Thyroid gland (tissue), 4 donors: Measurements from ENCODE around the gene CYTH1. TPM values are rescaled to one million over a fixed set of nuclear protein-coding genes. Genes with fewer than 3 reads are reported as not detected.
A peak's percentile ranks its signal among the peaks of the same experiment; 100 is the strongest.

Source experiments
- DNase-seq, 2 donors: peaks; one replicate each; pipeline ENCODE4 v3.0.0-alpha.2; 2019
- H3K27ac ChIP-seq, 3 donors: fragments of 200-600 bp; sonication (generic); 1 replicate in 2 of 3; 2 replicates in 1 of 3; pipeline ENCODE4 v1.5.1; 2016 to 2019; ENCODE audit warnings: mild to moderate bottlenecking in 1 of 3, moderate library complexity in 1 of 3
- H3K27me3 ChIP-seq: fragments of 200-600 bp; sonication (generic); one replicate; pipeline ENCODE4 v1.5.1; 2019
- H3K36me3 ChIP-seq, 2 donors: fragments of 200-600 bp; sonication (generic); one replicate each; pipeline ENCODE4 v1.5.1; 2016 to 2019
- H3K4me1 ChIP-seq, 2 donors: fragments of 200-600 bp; sonication (generic); one replicate each; pipeline ENCODE4 v1.5.1; 2017 to 2019
- H3K4me3 ChIP-seq, 3 donors: fragments of 200-600 bp; sonication (generic); replicated peaks in 1 of 3; 1 replicate in 2 of 3; 2 replicates in 1 of 3; pipeline ENCODE4 v1.5.1; 2016; ENCODE audit warnings: mild to moderate bottlenecking in 1 of 3
- H3K9me3 ChIP-seq: fragments of 200-600 bp; sonication (generic); one replicate; pipeline ENCODE4 v1.5.1; 2017
- CTCF ChIP-seq, 6 experiments: fragments of 200-600 bp in 3 of 6; fragments of 450-650 bp in 3 of 6; sonication (generic) in 3 of 6; IDR thresholded peaks; one replicate each; pipeline ENCODE4 v1.5.1; 2016 to 2019; ENCODE audit warnings: antibody characterized with exemption in 6 of 6, mild to moderate bottlenecking in 2 of 6, inconsistent platforms in 1 of 6, moderate library complexity in 1 of 6
- POLR2A ChIP-seq, 2 donors: fragments of 450-650 bp; IDR thresholded peaks; one replicate each; pipeline ENCODE4 v1.6.1; 2017; ENCODE audit warnings: antibody characterized with exemption in 2 of 2, mild to moderate bottlenecking in 2 of 2, moderate library complexity in 1 of 2
- WGBS, 2 donors: methylation state at CpG; one replicate each; pipeline ENCODE4 v1.1.5; 2017; 5-methylcytosine and 5-hydroxymethylcytosine counted together
- intact Hi-C: fragments of 100-400 bp; cut with DNase I; formaldehyde crosslinking; loops from one replicate; pipeline ENCODE4 v1.15.1; 2023
- total RNA-seq, 4 donors: library from RNA; depleted of rRNA; stranded (reverse); fragments of >200 nt; gene quantifications; one replicate each; pipeline ENCODE4 v1.2.3, GENCODE V29; 2016

Gene CYTH1
- total RNA-seq, 4 donors from 2014 or later, result 69.0 to 94.5 (median 75.7) TPM

- H3K27ac ChIP-seq, result peak overlapping the region in 2 of 3 donors; percentile 18 to 51
- 82 to 90% methylated on average over 22 to 24 of the region's 24 CpGs for WGBS, 2 donors
- no peak for DNase-seq
Measured at GRCh38 chr17:78664476-78665386, 117.3 kb downstream of the CYTH1 start.

GRCh38 chr17:78661093-78661770 is 120.8 kb downstream of the CYTH1 start:
- no peaks in the 10 kb centered on the region for H3K27me3 ChIP-seq
- H3K36me3 ChIP-seq, result no peaks in the 10 kb centered on the region
- TF ChIP-seq CTCF (IDR thresholded peaks at IDR 0.05) (no peak), POLR2A (IDR thresholded peaks at IDR 0.05) (no peak)
- peak overlapping the region; percentile 89 to 95 (median 93) for H3K27ac ChIP-seq
- peak; percentile 77 to 85 for DNase-seq
- H3K9me3 ChIP-seq, result no peaks in the 10 kb centered on the region
- peaks cover 36 to 42% of the 10 kb centered on the region in 2 donors for H3K4me1 ChIP-seq
- intact Hi-C loops, result no loop called here
- H3K4me3 ChIP-seq, result no peak overlapping the region
- 45 to 53% methylated on average over 17 of the region's 17 CpGs for WGBS, 2 donors

More at GRCh38 chr17:78664476-78665386, 117.3 kb downstream of the CYTH1 start:
- Histone ChIP-seq H3K4me3 (no peak overlapping the region), H3K36me3 (no peaks in the 10 kb centered on the region), H3K4me1 (peaks cover 31 to 37% of the 10 kb centered on the region in 2 donors), H3K27me3 (no peaks in the 10 kb centered on the region), H3K9me3 (no peaks in the 10 kb centered on the region)
- TF ChIP-seq CTCF (IDR thresholded peaks at IDR 0.05) (no peak), POLR2A (IDR thresholded peaks at IDR 0.05) (no peak)
- intact Hi-C loops, result no loop called here

GRCh38 chr17:78659546-78659945 is 122.5 kb downstream of the CYTH1 start:
- no peaks in the 10 kb centered on the region for H3K9me3 ChIP-seq
- 95 to 96% methylated on average over 12 of the region's 12 CpGs for WGBS, 2 donors

GRCh38 chr17:78658281-78658785 is 123.7 kb downstream of the CYTH1 start:
- WGBS, 2 donors, result 22 to 47% methylated on average over 17 to 18 of the region's 18 CpGs
- Histone ChIP-seq H3K36me3 (no peaks in the 10 kb centered on the region), H3K4me3 (no peak overlapping the region), H3K27ac (peak overlapping the region; percentile 51 to 95 (median 92)), H3K9me3 (no peaks in the 10 kb centered on the region), H3K27me3 (no peaks in the 10 kb centered on the region), H3K4me1 (peaks cover 24 to 32% of the 10 kb centered on the region in 2 donors)
- TF ChIP-seq CTCF (IDR thresholded peaks at IDR 0.05) (no peak), POLR2A (IDR thresholded peaks at IDR 0.05) (peak in 1 of 2 donors; percentile 40)
- intact Hi-C loops, result no loop called here
- peak; percentile 81 to 87 for DNase-seq

More at GRCh38 chr17:78659546-78659945, 122.5 kb downstream of the CYTH1 start:
- H3K27ac ChIP-seq, result peak overlapping the region in 2 of 3 donors; percentile 92 to 95
- no peak for DNase-seq
- TF ChIP-seq POLR2A (IDR thresholded peaks at IDR 0.05), result no peak
- TF ChIP-seq CTCF (IDR thresholded peaks at IDR 0.05), result no peak
- intact Hi-C loops, result no loop called here
- no peaks in the 10 kb centered on the region for H3K36me3 ChIP-seq
- no peaks in the 10 kb centered on the region for H3K27me3 ChIP-seq
- peaks cover 24 to 26% of the 10 kb centered on the region in 2 donors for H3K4me1 ChIP-seq
- no peak overlapping the region for H3K4me3 ChIP-seq
